Ovary (tissue), 9 donors: Measurements from ENCODE around the gene SLC12A3. TPM values are rescaled to one million over a fixed set of nuclear protein-coding genes. Genes with fewer than 3 reads are reported as not detected.
"Not testable (repeated sequence)": the region's sequence is repeated elsewhere in the genome, so short reads cannot be mapped to it uniquely, and the experiment has no call there.

Experiments
- DNase-seq, 5 donors: peaks; one replicate each; pipeline ENCODE4 v3.0.0-alpha.2; 2019 to 2020
- H3K27ac ChIP-seq, 2 donors: fragments of 200-600 bp; one replicate each; pipeline versions ENCODE4 v1.5.1 to v1.8.0; 2019 to 2022
- H3K27me3 ChIP-seq: fragments of 200-600 bp; one replicate; pipeline ENCODE4 v1.8.0; 2022
- H3K36me3 ChIP-seq: fragments of 200-600 bp; sonication (generic); one replicate; pipeline ENCODE4 v1.5.1; 2019
- H3K4me1 ChIP-seq: one replicate; pipeline ENCODE4 v1.8.1; 2013; ENCODE audit warnings: mild to moderate bottlenecking, moderate library complexity; ENCODE audit not compliant: insufficient read depth
- H3K4me3 ChIP-seq: fragments of 200-600 bp; sonication (generic); one replicate; pipeline ENCODE4 v1.5.1; 2017
- H3K9me3 ChIP-seq, 2 donors: fragments of 200-600 bp in 1 of 2; sonication (generic) in 1 of 2; one replicate each; pipeline versions ENCODE4 v1.5.1 to v1.8.1; 2013 to 2019; ENCODE audit warnings: mild to moderate bottlenecking in 1 of 2, moderate library complexity in 1 of 2
- CTCF ChIP-seq, 3 donors: fragments of 450-650 bp in 2 of 3; fragments of 200-600 bp in 1 of 3; IDR thresholded peaks; one replicate each; pipeline versions ENCODE4 v1.5.1 to v1.8.0; 2016 to 2022; ENCODE audit warnings: antibody characterized with exemption in 3 of 3, mild to moderate bottlenecking in 1 of 3
- EP300 ChIP-seq: sonication (generic); formaldehyde crosslinking; IDR thresholded peaks from one replicate; pipeline ENCODE4 v1.6.1; 2017; ENCODE audit warnings: antibody characterized with exemption
- POLR2A ChIP-seq: fragments of 450-650 bp; IDR thresholded peaks from one replicate; pipeline ENCODE4 v1.6.1; 2017; ENCODE audit warnings: antibody characterized with exemption, mild to moderate bottlenecking, moderate library complexity
- WGBS, 3 donors: extraction: QIAGEN DNeasy Blood & Tissue Kit in 1 of 3; methylation state at CpG; one replicate each; pipeline versions ENCODE4 v1.1.5 to v1.1.7; 2013 to 2017; 5-methylcytosine and 5-hydroxymethylcytosine counted together
- intact Hi-C, 4 donors: fragments of 100-400 bp; cut with DNase I; formaldehyde crosslinking; loops; one replicate each; pipeline versions ENCODE4 v1.11.0 to v1.15.1; 2022 to 2023
- polyA plus RNA-seq, 2 donors: library from polyadenylated mRNA; stranded (reverse); fragments of 200-250 nt in 1 of 2; fragments of 350-450 nt in 1 of 2; fragmentation: Illumina TruSeq in 1 of 2; extraction: RNeasy Lipid Tissue Mini Kit (QIAGEN cat#74804) in 1 of 2; gene quantifications; one replicate each; pipeline ENCODE4 v1.2.3, GENCODE V29; 2013 to 2014
- total RNA-seq, 7 donors: library from RNA; depleted of rRNA in 2 of 7; stranded (reverse); fragments of >200 nt in 2 of 7; fragmentation: NEBNext Ultra II Directional in 3 of 7; extraction: Animal tissue kit (Norgen Biotek cat#: 25700) in 3 of 7; gene quantifications; one replicate each; pipeline versions ENCODE4 v1.1.0 to v1.2.4, GENCODE V29; 2016 to 2023
- donor health status: DM: no; HTN: no; CAD: no; lungs with moderate emphysema.
- donor health status: DM: no; HTN: no; CAD: no.
- donor health status: Bipolar disorder and iron deficiency.
- donor health status: DM: yes; HTN: yes; CAD: no.
- donor health status: DM: no; HTN: no; CAD: no.
- donor health status: DM: yes; HTN: yes; CAD: no.

Gene SLC12A3
- total and polyA plus RNA-seq, 9 donors = 0.04 to 0.37 TPM; not detected in 7

DNA sequence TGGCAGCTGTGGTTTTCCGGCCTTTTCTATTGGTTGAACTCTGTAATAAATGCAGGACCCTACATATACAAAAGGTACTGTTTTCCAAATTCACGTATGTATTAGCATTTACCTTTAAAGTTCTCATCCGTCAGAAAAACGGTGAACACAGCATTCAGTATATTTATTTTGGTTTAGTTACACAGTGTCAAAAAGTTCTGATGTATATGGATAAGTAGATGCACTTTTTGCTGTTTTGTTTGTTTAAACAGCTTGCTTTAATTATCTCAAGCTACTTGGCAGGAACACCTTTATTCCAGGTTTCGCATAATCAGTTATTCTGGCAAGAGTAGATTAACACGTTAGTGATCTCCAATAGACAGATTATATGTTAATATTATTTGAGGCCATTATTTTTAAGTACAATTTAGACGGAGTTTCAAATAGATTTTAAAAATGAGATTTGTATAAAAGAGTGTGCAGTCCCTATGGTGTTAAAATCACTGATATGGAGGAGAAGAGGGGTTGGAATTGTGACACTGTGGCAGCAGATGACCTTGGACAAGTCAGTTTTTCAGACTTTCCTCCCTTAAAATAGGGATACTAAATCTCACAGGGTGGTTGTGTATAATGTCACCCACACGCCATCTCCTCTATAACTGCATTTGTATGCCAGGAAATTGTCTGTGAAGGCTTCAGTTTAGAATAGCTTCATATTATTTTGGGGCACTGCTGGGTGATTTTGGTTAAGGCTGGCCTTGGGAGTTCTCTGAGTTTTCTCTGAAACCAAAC is 69.0 kb downstream of the SLC12A3 start:
- Histone ChIP-seq H3K4me3 (peak overlapping the region; percentile 95), H3K27me3 (no peaks in the 10 kb centered on the region), H3K36me3 (no peaks in the 10 kb centered on the region), H3K4me1 (peaks cover 4% of the 10 kb centered on the region), H3K9me3 (no peaks in the 10 kb centered on the region), H3K27ac (peak overlapping the region in 1 of 2 donors; percentile 98)
- intact Hi-C loops = loop anchor here in 3 of 4 donors (2.0 to 10.0 kb wide), 4 partner anchors 21 to 801 kb away; partner anchors contain the start of gene KATNB1 (in 1 of the 3)
- 13 to 19% (median 15%) methylated on average over 8 of the region's 8 CpGs for WGBS, 3 donors
- no peak for DNase-seq
- TF ChIP-seq POLR2A (no peak), EP300 (no peak), CTCF (IDR thresholded peaks at IDR 0.05) (no peak)

DNA sequence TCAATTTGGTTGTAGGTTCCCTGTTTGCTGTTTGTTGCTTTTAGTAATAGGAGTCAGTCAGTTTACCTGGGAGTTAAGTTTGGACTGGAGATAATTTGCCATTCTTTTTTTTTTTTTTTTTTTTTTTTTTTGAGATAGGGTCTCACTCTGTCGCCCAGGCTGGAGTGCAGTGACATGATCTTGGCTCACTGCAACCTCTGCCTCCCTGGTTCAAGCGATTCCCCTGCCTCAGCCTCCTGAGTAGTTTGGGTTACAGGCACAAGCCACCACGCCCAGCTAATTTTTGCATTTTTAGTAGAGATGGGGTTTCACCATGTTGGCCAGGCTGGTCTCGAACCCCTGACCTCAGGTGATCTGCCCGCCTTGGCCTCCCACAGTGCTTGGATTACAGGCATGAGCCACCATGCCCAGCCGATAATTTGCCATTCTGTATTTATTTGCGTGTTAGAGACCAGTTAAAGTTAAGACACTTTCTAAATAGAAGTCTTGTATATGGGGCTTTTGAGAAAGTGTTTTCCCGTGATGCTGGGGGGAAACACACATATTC is 69.7 kb downstream of the SLC12A3 start:
- WGBS, 3 donors = 47 to 65% (median 60%) methylated on average over 8 of the region's 8 CpGs
- peak in 1 of 5 donors; percentile 23 for DNase-seq
- peak overlapping the region; percentile 95 for H3K4me3 ChIP-seq
- H3K9me3 ChIP-seq, H3K4me1 ChIP-seq, H3K36me3 ChIP-seq, H3K27me3 ChIP-seq: not testable (repeated sequence)
- peak overlapping the region in 1 of 2 donors; percentile 10 for H3K27ac ChIP-seq
- intact Hi-C loops = loop anchor here in 3 of 4 donors (5.0 to 10.0 kb wide), 3 partner anchors 60 to 800 kb away; partner anchors contain the start of gene KATNB1 (in 1 of the 3)

DNA sequence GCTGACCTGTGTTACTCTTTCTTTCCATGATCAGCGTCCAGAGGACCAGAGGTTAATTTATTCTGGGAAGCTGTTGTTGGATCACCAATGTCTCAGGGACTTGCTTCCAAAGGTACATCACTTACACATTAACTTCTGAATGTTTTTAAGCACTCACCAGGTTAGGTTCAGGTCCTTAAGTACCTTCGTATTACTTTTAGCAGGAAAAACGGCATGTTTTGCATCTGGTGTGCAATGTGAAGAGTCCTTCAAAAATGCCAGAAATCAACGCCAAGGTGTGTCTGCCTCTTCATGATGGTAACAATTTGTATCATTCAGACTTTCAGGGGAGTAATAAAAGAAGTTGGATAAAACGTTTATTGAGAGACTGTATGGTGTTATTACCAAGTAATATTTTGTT is 70.2 kb downstream of the SLC12A3 start:
- 38 to 52% (median 39%) methylated on average over 5 of the region's 5 CpGs for WGBS, 3 donors
- Histone ChIP-seq H3K9me3 (no peaks in the 10 kb centered on the region), H3K27me3 (no peaks in the 10 kb centered on the region), H3K36me3 (no peaks in the 10 kb centered on the region), H3K4me3 (peak overlapping the region; percentile 95), H3K27ac (no peak overlapping the region), H3K4me1 (peaks cover 6% of the 10 kb centered on the region)
- TF ChIP-seq POLR2A (no peak), CTCF (IDR thresholded peaks at IDR 0.05) (no peak), EP300 (no peak)
- no peak for DNase-seq
- intact Hi-C loops = loop anchor here in 2 of 4 donors (10.0 kb wide), 2 partner anchors 60 to 800 kb away; partner anchors contain the start of gene KATNB1 (in 1 of the 2)

- TF ChIP-seq CTCF (IDR thresholded peaks at IDR 0.05) = no peak
- TF ChIP-seq EP300 = no peak
- TF ChIP-seq POLR2A = no peak
- intact Hi-C loops = loop anchor here in 2 of 4 donors (10.0 kb wide), 2 partner anchors 62 to 798 kb away; partner anchors contain the start of gene KATNB1 (in 1 of the 2)
- peaks cover 2% of the 10 kb centered on the region for H3K4me1 ChIP-seq
- DNase-seq = no peak
- no peaks in the 10 kb centered on the region for H3K9me3 ChIP-seq
- H3K27me3 ChIP-seq = no peaks in the 10 kb centered on the region
- WGBS, 3 donors = 69 to 74% (median 71%) methylated on average over 5 of the region's 5 CpGs
- H3K27ac ChIP-seq = no peak overlapping the region
- H3K4me3 ChIP-seq = no peak overlapping the region
- no peaks in the 10 kb centered on the region for H3K36me3 ChIP-seq
These were observed 71.5 kb downstream of the SLC12A3 start for GRCh38 chr16:56936491-56936890.

DNA sequence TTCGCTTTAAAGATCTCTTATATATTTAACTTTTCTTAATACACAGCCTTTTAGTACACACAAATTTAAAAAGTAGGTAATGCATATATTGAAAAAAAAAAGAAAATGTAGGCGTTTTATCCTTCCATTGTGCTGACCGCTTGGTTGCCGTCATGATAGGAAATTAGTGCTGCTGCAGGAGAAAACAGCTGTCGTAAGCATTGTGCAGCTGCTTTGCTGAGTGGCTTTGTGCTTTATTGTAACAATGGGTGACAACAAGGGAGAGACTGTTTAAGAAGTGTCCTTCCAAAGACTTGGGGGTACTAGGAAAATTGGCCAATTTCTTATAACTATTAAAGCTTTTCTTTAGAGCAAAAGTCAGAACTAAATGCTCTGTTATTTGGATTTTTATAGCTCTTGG is 71.9 kb downstream of the SLC12A3 start:
- H3K36me3 ChIP-seq = no peaks in the 10 kb centered on the region
- TF ChIP-seq POLR2A (no peak), CTCF (IDR thresholded peaks at IDR 0.05) (no peak), EP300 (no peak)
- H3K4me3 ChIP-seq = no peak overlapping the region
- H3K4me1 ChIP-seq = peaks cover 2% of the 10 kb centered on the region
- H3K27me3 ChIP-seq = no peaks in the 10 kb centered on the region
- WGBS, 3 donors = 88 to 92% (median 89%) methylated on average over 5 of the region's 5 CpGs
- no peaks in the 10 kb centered on the region for H3K9me3 ChIP-seq
- intact Hi-C loops = loop anchor here in 2 of 4 donors (10.0 kb wide), 2 partner anchors 62 to 798 kb away; partner anchors contain the start of gene KATNB1 (in 1 of the 2)
- H3K27ac ChIP-seq = no peak overlapping the region
- DNase-seq = no peak
